GM13976 (cell line): Measurements from ENCODE around the gene TDRD9.
"Not testable (repeated sequence)": the region's sequence is repeated elsewhere in the genome, so short reads cannot be mapped to it uniquely, and the experiment has no call there.

Experiments used
- DNase-seq: peaks from one replicate; pipeline ENCODE4 v3.0.0; 2012; ENCODE audit warnings: low spot score
- CTCF ChIP-seq: IDR thresholded peaks from 2 replicates; pipeline ENCODE4 v1.5.1; 2012; ENCODE audit warnings: borderline replicate concordance, mild to moderate bottlenecking; ENCODE audit not compliant: insufficient read depth; ENCODE audit errors: extremely low read depth, missing control alignments, control extremely low read depth
- in situ Hi-C: fragments of 300-500 bp; cut with MboI; formaldehyde crosslinking; loops from one replicate; pipeline ENCODE4 v1.12.0; 2022; ENCODE audit warnings: low sequenced_read_pairs, mixed read lengths, inconsistent platforms; ENCODE audit not compliant: unreplicated experiment

The TDRD9 gene

GRCh38 chr14:103887170-103887501, 41.1 kb upstream of the TDRD9 start:
- TF ChIP-seq CTCF = no peak
- DNase-seq = no peak
- in situ Hi-C loops = no loop called here

GRCh38 chr14:103887557-103888115, 40.6 kb upstream of the TDRD9 start:
- no peak for TF ChIP-seq CTCF
- in situ Hi-C loops = no loop called here
- DNase-seq = no peak

GRCh38 chr14:103889002-103889312, 39.3 kb upstream of the TDRD9 start:
- DNase-seq, in situ Hi-C loops: not testable (repeated sequence)

- no peak for TF ChIP-seq CTCF
- no peak for DNase-seq
- in situ Hi-C loops = no loop called here
These were observed 38.8 kb upstream of the TDRD9 start for GRCh38 chr14:103889313-103890051.

GRCh38 chr14:103890052-103890371, 38.2 kb upstream of the TDRD9 start:
- in situ Hi-C loops = no loop called here
- no peak for TF ChIP-seq CTCF
- DNase-seq = no peak

GRCh38 chr14:103890821-103891666, 37.2 kb upstream of the TDRD9 start:
- in situ Hi-C loops = no loop called here
- no peak for TF ChIP-seq CTCF
- no peak for DNase-seq

GRCh38 chr14:103891667-103892215, 36.5 kb upstream of the TDRD9 start:
- no peak for TF ChIP-seq CTCF

More at GRCh38 chr14:103891667-103892215, 36.5 kb upstream of the TDRD9 start:
- DNase-seq = no peak
- in situ Hi-C loops = no loop called here
